Right kidney (tissue), 1 donor: ENCODE results near the gene EGR4.

Experiments used
- DNase-seq: peaks from one replicate; pipeline ENCODE4 v3.0.0-alpha.2; 2016

EGR4 gene

GRCh38 chr2:73249636-73250035 is 43.7 kb downstream of the EGR4 start:
- DNase-seq = no peak

GRCh38 chr2:73246850-73247249 is 46.5 kb downstream of the EGR4 start:
- DNase-seq = no peak

- no peak for DNase-seq
Measured at GRCh38 chr2:73244580-73244979, 48.8 kb downstream of the EGR4 start.

- no peak for DNase-seq
Measured at GRCh38 chr2:73243884-73244570, 49.3 kb downstream of the EGR4 start.
